HepG2 (cell line): ENCODE data around the gene CCDC170. TPM values are rescaled to one million over a fixed set of nuclear protein-coding genes. Genes with fewer than 3 reads are reported as not detected.
A peak's percentile ranks its signal among the peaks of the same experiment; 100 is the strongest.

Source experiments
- ADNP ChIP-seq: sonication (generic); formaldehyde crosslinking; IDR thresholded peaks from 2 replicates; pipeline ENCODE4 v1.4.0; 2020; ENCODE audit warnings: missing genetic modification reagents
- DPF2 ChIP-seq: sonication (generic); formaldehyde crosslinking; IDR thresholded peaks from 2 replicates; pipeline ENCODE4 v1.4.0; 2020; ENCODE audit warnings: mild to moderate bottlenecking, low read depth, missing genetic modification reagents, borderline replicate concordance
- ELF1 ChIP-seq: sonication (generic); formaldehyde crosslinking; IDR thresholded peaks from 2 replicates; pipeline ENCODE4 v1.4.0; 2020; ENCODE audit warnings: missing genetic modification reagents
- ETV6 ChIP-seq: sonication (generic); formaldehyde crosslinking; conservative IDR thresholded peaks from 2 replicates; pipeline ENCODE4 v1.4.0; 2020; ENCODE audit warnings: missing genetic modification reagents
- HHEX ChIP-seq: IDR thresholded peaks from 2 replicates; pipeline ENCODE4 v1.6.1; 2016; ENCODE audit warnings: control low read depth
- HNF4A ChIP-seq: sonication (generic); formaldehyde crosslinking; IDR thresholded peaks from 2 replicates; pipeline ENCODE4 v1.4.0; 2020; ENCODE audit warnings: missing genetic modification reagents
- KMT2B ChIP-seq: IDR thresholded peaks from 2 replicates; pipeline ENCODE4 v1.6.1; 2016; ENCODE audit warnings: missing genetic modification reagents, missing compliant biosample characterization
- MEIS2 ChIP-seq: sonication (generic); formaldehyde crosslinking; IDR thresholded peaks from 2 replicates; pipeline ENCODE4 v1.9.0; 2021; ENCODE audit warnings: mild to moderate bottlenecking, missing genetic modification reagents
- RFXAP ChIP-seq: sonication (generic); formaldehyde crosslinking; IDR thresholded peaks from 2 replicates; pipeline ENCODE4 v1.4.0; 2020; ENCODE audit warnings: missing genetic modification reagents, borderline replicate concordance
- TEAD3 ChIP-seq: optimal IDR thresholded peaks from 2 replicates; pipeline ENCODE3; 2016; ENCODE audit warnings: borderline replicate concordance
- ZBTB3 ChIP-seq: sonication (generic); formaldehyde crosslinking; IDR thresholded peaks from 2 replicates; pipeline ENCODE4 v1.4.0; 2020; ENCODE audit warnings: low read depth, mild to moderate bottlenecking, moderate library complexity, missing genetic modification reagents, borderline replicate concordance
- ZNF12 ChIP-seq: sonication (generic); formaldehyde crosslinking; IDR thresholded peaks from 2 replicates; pipeline ENCODE4 v1.5.0; 2020; ENCODE audit warnings: missing genetic modification reagents
- ZNF160 ChIP-seq: sonication (generic); formaldehyde crosslinking; IDR thresholded peaks from 2 replicates; pipeline ENCODE4 v1.8.0; 2022; ENCODE audit warnings: mild to moderate bottlenecking, inconsistent platforms, missing genetic modification reagents
- ZNF431 ChIP-seq: sonication (generic); formaldehyde crosslinking; IDR thresholded peaks from 2 replicates; pipeline ENCODE4 v1.9.0; 2022; ENCODE audit warnings: missing genetic modification reagents, low read depth, mild to moderate bottlenecking, borderline replicate concordance
- ZNF589 ChIP-seq: sonication (generic); formaldehyde crosslinking; conservative IDR thresholded peaks from 2 replicates; pipeline ENCODE4 v1.8.0; 2022; ENCODE audit warnings: mild to moderate bottlenecking, moderate library complexity, missing genetic modification reagents
- ZNF629 ChIP-seq: sonication (generic); formaldehyde crosslinking; conservative IDR thresholded peaks from 2 replicates; pipeline ENCODE4 v1.5.0; 2020; ENCODE audit warnings: missing genetic modification reagents
- ZNF737 ChIP-seq: sonication (generic); formaldehyde crosslinking; IDR thresholded peaks from 2 replicates; pipeline ENCODE4 v1.5.0; 2020; ENCODE audit warnings: missing genetic modification reagents, mild to moderate bottlenecking, borderline replicate concordance
- ZNF747 ChIP-seq: sonication (generic); formaldehyde crosslinking; IDR thresholded peaks from 2 replicates; pipeline ENCODE4 v1.8.1; 2023; ENCODE audit warnings: missing genetic modification reagents, mild to moderate bottlenecking, borderline replicate concordance
- ZNF766 ChIP-seq: sonication (generic); formaldehyde crosslinking; IDR thresholded peaks from 2 replicates; pipeline ENCODE4 v1.5.0; 2020; ENCODE audit warnings: missing genetic modification reagents, borderline replicate concordance
- ZNF782 ChIP-seq: sonication (generic); formaldehyde crosslinking; IDR thresholded peaks from 2 replicates; pipeline ENCODE4 v1.4.0; 2020; ENCODE audit warnings: missing genetic modification reagents, mild to moderate bottlenecking, borderline replicate concordance
- ZNF839 ChIP-seq: sonication (generic); formaldehyde crosslinking; IDR thresholded peaks from 2 replicates; pipeline ENCODE4 v1.4.0; 2020; ENCODE audit warnings: missing genetic modification reagents, mild to moderate bottlenecking, borderline replicate concordance
- ZNF891 ChIP-seq: sonication (generic); formaldehyde crosslinking; IDR thresholded peaks from 2 replicates; pipeline ENCODE4 v1.5.0; 2020; ENCODE audit warnings: mild to moderate bottlenecking, missing genetic modification reagents
- polyA plus RNA-seq, 8 experiments: library from polyadenylated mRNA; depleted of rRNA in 3 of 8; stranded (reverse) in 7 of 8; unstranded in 1 of 8; fragments of >200 nt; fragmentation: Illumina TruSeq in 4 of 8; extraction: Trizol in 4 of 8; gene quantifications; 2 replicates each; pipeline versions ENCODE4 v1.2.1 to v1.2.3, GENCODE V29; 2011 to 2016; ENCODE audit warnings: low read depth in 4 of 8, missing spikeins in 1 of 8, mixed read lengths in 1 of 8; ENCODE audit not compliant: insufficient read depth in 1 of 8
- total RNA-seq, 5 experiments: library from RNA; depleted of rRNA; stranded (reverse); fragments of >200 nt; fragmentation: Illumina TruSeq; extraction: Trizol; gene quantifications; 2 replicates each; pipeline ENCODE4 v1.2.3, GENCODE V29; 2016; ENCODE audit warnings: low read depth in 1 of 5
- TF ChIP-seq, protein P1 (sequence below): sonication (generic); formaldehyde crosslinking; IDR thresholded peaks from 2 replicates; pipeline ENCODE4 v1.9.0; 2022; ENCODE audit warnings: missing genetic modification reagents, mild to moderate bottlenecking, borderline replicate concordance
- TF ChIP-seq, protein P2 (sequence below): sonication (generic); formaldehyde crosslinking; IDR thresholded peaks from 2 replicates; pipeline ENCODE4 v1.5.1; 2020; ENCODE audit warnings: missing genetic modification reagents, mild to moderate bottlenecking, borderline replicate concordance
- TF ChIP-seq, protein P3 (sequence below): sonication (generic); formaldehyde crosslinking; IDR thresholded peaks from 2 replicates; pipeline ENCODE4 v1.4.0; 2020; ENCODE audit warnings: missing genetic modification reagents
- TF ChIP-seq, protein P4 (sequence below): sonication (generic); formaldehyde crosslinking; IDR thresholded peaks from 2 replicates; pipeline ENCODE4 v1.4.0; 2020; ENCODE audit warnings: missing genetic modification reagents

Gene CCDC170
- total and polyA plus RNA-seq, 2 of the 13 experiments (the other 11 are each of a cell fraction or from before 2014, with no cell fraction given): 0.90 to 5.1 TPM

DNA sequence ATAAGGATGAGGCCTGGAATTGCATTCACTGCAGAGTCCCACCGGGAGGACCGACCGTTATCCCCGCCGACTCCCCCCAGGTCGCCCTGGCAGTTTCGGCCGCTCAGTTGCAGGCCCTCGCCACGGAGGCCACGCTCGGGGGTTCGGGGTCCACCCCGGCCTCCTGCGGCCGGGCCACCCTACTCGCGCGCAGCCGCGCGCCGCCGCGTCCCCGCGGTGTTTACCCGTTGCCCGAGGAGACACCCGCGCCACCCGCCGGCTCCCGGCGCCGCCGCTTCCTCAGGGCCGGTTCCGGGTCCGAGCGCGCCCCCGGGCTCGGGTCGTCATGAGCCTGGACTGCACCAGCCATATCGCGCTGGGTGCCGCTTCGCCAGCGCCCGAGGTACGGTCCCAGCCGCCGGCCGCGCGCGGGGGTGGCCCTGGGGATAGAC lies at the start of gene CCDC170 (continued):
- peak; percentile 84 for TF ChIP-seq KMT2B
- TF ChIP-seq ZNF160 (CRISPR knock-in tag): peak; percentile 55; the same call in 1 of the 2 replicates
- peak; percentile 57 for TF ChIP-seq ELF1 (CRISPR knock-in tag)
- TF ChIP-seq HHEX (CRISPR knock-in tag): no peak
- TF ChIP-seq MEIS2: peak; percentile 4; the same call in 1 of the 2 replicates
- no peak for TF ChIP-seq ZNF891
- peak; percentile 73 for TF ChIP-seq ZNF747 (CRISPR knock-in tag)
- TF ChIP-seq, protein P1, sequence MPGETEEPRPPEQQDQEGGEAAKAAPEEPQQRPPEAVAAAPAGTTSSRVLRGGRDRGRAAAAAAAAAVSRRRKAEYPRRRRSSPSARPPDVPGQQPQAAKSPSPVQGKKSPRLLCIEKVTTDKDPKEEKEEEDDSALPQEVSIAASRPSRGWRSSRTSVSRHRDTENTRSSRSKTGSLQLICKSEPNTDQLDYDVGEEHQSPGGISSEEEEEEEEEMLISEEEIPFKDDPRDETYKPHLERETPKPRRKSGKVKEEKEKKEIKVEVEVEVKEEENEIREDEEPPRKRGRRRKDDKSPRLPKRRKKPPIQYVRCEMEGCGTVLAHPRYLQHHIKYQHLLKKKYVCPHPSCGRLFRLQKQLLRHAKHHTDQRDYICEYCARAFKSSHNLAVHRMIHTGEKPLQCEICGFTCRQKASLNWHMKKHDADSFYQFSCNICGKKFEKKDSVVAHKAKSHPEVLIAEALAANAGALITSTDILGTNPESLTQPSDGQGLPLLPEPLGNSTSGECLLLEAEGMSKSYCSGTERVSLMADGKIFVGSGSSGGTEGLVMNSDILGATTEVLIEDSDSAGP (CRISPR knock-in tag): peak; percentile 84; the same call in 1 of the 2 replicates
- TF ChIP-seq ETV6 (CRISPR knock-in tag): 0 out of 2 replicates have a peak, but pooled peaks have one; percentile 8
- TF ChIP-seq HNF4A: no peak; the same call in 1 of the 2 replicates
- no peak for TF ChIP-seq ZNF12 (CRISPR knock-in tag)
- TF ChIP-seq ZNF839 (CRISPR knock-in tag): peak; percentile 26; the same call in 1 of the 2 replicates
- no peak for TF ChIP-seq ZNF737 (CRISPR knock-in tag)
- TF ChIP-seq ZNF431 (CRISPR knock-in tag): no peak
- TF ChIP-seq, protein P2, sequence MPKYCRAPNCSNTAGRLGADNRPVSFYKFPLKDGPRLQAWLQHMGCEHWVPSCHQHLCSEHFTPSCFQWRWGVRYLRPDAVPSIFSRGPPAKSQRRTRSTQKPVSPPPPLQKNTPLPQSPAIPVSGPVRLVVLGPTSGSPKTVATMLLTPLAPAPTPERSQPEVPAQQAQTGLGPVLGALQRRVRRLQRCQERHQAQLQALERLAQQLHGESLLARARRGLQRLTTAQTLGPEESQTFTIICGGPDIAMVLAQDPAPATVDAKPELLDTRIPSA: 0 out of 2 replicates have a peak, but pooled peaks have one; percentile 68
- no peak for TF ChIP-seq ZNF782 (CRISPR knock-in tag)
- TF ChIP-seq ZNF629 (CRISPR knock-in tag): no peak
- peak; percentile 14; the same call in 1 of the 2 replicates for TF ChIP-seq RFXAP (CRISPR knock-in tag)
- TF ChIP-seq ZNF766 (CRISPR knock-in tag): peak; percentile 91; the same call in 1 of the 2 replicates
- TF ChIP-seq, protein P3, sequence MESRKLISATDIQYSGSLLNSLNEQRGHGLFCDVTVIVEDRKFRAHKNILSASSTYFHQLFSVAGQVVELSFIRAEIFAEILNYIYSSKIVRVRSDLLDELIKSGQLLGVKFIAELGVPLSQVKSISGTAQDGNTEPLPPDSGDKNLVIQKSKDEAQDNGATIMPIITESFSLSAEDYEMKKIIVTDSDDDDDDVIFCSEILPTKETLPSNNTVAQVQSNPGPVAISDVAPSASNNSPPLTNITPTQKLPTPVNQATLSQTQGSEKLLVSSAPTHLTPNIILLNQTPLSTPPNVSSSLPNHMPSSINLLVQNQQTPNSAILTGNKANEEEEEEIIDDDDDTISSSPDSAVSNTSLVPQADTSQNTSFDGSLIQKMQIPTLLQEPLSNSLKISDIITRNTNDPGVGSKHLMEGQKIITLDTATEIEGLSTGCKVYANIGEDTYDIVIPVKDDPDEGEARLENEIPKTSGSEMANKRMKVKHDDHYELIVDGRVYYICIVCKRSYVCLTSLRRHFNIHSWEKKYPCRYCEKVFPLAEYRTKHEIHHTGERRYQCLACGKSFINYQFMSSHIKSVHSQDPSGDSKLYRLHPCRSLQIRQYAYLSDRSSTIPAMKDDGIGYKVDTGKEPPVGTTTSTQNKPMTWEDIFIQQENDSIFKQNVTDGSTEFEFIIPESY (CRISPR knock-in tag): no peak
- 0 out of 2 replicates have a peak, but pooled peaks have one; percentile 66 for TF ChIP-seq ZNF589 (CRISPR knock-in tag)
- peak; percentile 47 for TF ChIP-seq TEAD3 (CRISPR knock-in tag)
- 0 out of 2 replicates have a peak, but pooled peaks have one; percentile 7 for TF ChIP-seq ADNP
- no peak for TF ChIP-seq DPF2
- TF ChIP-seq, protein P4, sequence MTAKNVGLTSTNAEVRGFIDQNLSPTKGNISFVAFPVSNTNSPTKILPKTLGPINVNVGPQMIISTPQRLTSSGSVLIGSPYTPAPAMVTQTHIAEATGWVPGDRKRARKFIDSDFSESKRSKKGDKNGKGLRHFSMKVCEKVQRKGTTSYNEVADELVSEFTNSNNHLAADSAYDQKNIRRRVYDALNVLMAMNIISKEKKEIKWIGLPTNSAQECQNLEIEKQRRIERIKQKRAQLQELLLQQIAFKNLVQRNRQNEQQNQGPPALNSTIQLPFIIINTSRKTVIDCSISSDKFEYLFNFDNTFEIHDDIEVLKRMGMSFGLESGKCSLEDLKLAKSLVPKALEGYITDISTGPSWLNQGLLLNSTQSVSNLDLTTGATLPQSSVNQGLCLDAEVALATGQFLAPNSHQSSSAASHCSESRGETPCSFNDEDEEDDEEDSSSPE: peak; percentile 26; the same call in 1 of the 2 replicates
- TF ChIP-seq ZBTB3 (CRISPR knock-in tag): no peak
